OCI-LY3 (cell line): Measurements from ENCODE around the gene SPINT4.

Experiments used
- H2AFZ ChIP-seq: fragments of 200-600, 300-600 bp; shearing (Covaris generic); 2 replicates; pipeline ENCODE4 v1.6.0; 2014; ENCODE audit warnings: antibody characterized with exemption, low read depth, low read length
- H3K27ac ChIP-seq: fragments of 200-600, 300-600 bp; sonication (generic); 2 replicates; pipeline ENCODE4 v1.5.1; 2014; ENCODE audit warnings: mild to moderate bottlenecking, low read length, moderate library complexity, mixed read lengths
- H3K27me3 ChIP-seq: fragments of 200-600, 300-600 bp; sonication (generic); 2 replicates; pipeline ENCODE4 v1.6.1; 2014; ENCODE audit warnings: low read depth, low read length, mixed read lengths
- H3K36me3 ChIP-seq: fragments of 200-600, 300-600 bp; sonication (generic); replicated peaks from 2 replicates; pipeline ENCODE3; 2014; ENCODE audit warnings: low read depth, low read length, mixed read lengths
- H3K4me1 ChIP-seq: fragments of 300-600, 200-600 bp; sonication (generic); 2 replicates; pipeline ENCODE4 v1.6.1; 2014; ENCODE audit warnings: low read length, mixed read lengths
- H3K4me2 ChIP-seq: fragments of 200-600, 300-600 bp; sonication (generic); 2 replicates; pipeline ENCODE4 v1.6.1; 2014; ENCODE audit warnings: low read length, mixed read lengths
- H3K4me3 ChIP-seq: fragments of 300-600, 200-600 bp; sonication (generic); 2 replicates; pipeline ENCODE4 v1.5.1; 2014; ENCODE audit warnings: antibody characterized with exemption, mild to moderate bottlenecking, low read length, moderate library complexity
- H3K79me2 ChIP-seq: fragments of 300-600, 200-600 bp; shearing (Covaris generic); 2 replicates; pipeline ENCODE4 v1.6.1; 2014; ENCODE audit warnings: mild to moderate bottlenecking, low read length, mixed read lengths
- H3K9ac ChIP-seq: fragments of 300-600, 200-600 bp; shearing (Covaris generic); 2 replicates; pipeline ENCODE4 v1.6.0; 2014; ENCODE audit warnings: mild to moderate bottlenecking, low read length, moderate library complexity
- H3K9me3 ChIP-seq: fragments of 200-600, 300-600 bp; shearing (Covaris generic); 2 replicates; pipeline ENCODE4 v1.6.1; 2014; ENCODE audit warnings: low read length, mixed read lengths; ENCODE audit not compliant: insufficient read depth
- H4K20me1 ChIP-seq: fragments of 200-600, 300-600 bp; sonication (generic); 2 replicates; pipeline ENCODE4 v1.6.1; 2016; ENCODE audit warnings: low read length, mixed read lengths; ENCODE audit not compliant: insufficient read depth
- CTCF ChIP-seq: fragments of 200-600, 300-600 bp; sonication (generic); IDR thresholded peaks from 2 replicates; pipeline ENCODE4 v1.5.1; 2014; ENCODE audit warnings: antibody characterized with exemption, low read length, low read depth
- EZH2phosphoT487 ChIP-seq: fragments of 200-600 bp; shearing (Covaris generic); IDR thresholded peaks from 2 replicates; pipeline ENCODE4 v1.6.1; 2018; ENCODE audit warnings: antibody characterized with exemption, mixed run types, low read depth

The SPINT4 gene

GRCh38 chr20:45735988-45736387 is 13.8 kb downstream of the SPINT4 start:
- TF ChIP-seq CTCF = no peak
- no peaks in the 10 kb centered on the region for H4K20me1 ChIP-seq

GRCh38 chr20:45742596-45742995 is 20.4 kb downstream of the SPINT4 start:
- Histone ChIP-seq H3K9me3 (no peaks in the 10 kb centered on the region), H3K36me3 (no peaks in the 10 kb centered on the region), H3K4me2 (no peak overlapping the region), H4K20me1 (no peaks in the 10 kb centered on the region), H3K27ac (no peak overlapping the region), H3K27me3 (peaks cover 19% of the 10 kb centered on the region), H3K4me1 (no peaks in the 10 kb centered on the region), H3K79me2 (no peaks in the 10 kb centered on the region), H3K4me3 (no peak overlapping the region), H2AFZ (no peak overlapping the region), H3K9ac (no peak overlapping the region)
- TF ChIP-seq EZH2phosphoT487 = no peak

More at GRCh38 chr20:45735988-45736387, 13.8 kb downstream of the SPINT4 start:
- no peaks in the 10 kb centered on the region for H3K79me2 ChIP-seq
- peaks cover 10% of the 10 kb centered on the region; the same call in 1 of the 2 replicates for H3K27me3 ChIP-seq
- no peak overlapping the region for H3K4me2 ChIP-seq
- H3K36me3 ChIP-seq = no peaks in the 10 kb centered on the region
- H3K27ac ChIP-seq = no peak overlapping the region
- no peak overlapping the region for H3K9ac ChIP-seq
- no peak overlapping the region for H2AFZ ChIP-seq
- peaks cover 16% of the 10 kb centered on the region for H3K9me3 ChIP-seq
- H3K4me3 ChIP-seq = no peak overlapping the region
- no peaks in the 10 kb centered on the region for H3K4me1 ChIP-seq

- Histone ChIP-seq H3K4me1 (no peaks in the 10 kb centered on the region), H4K20me1 (no peaks in the 10 kb centered on the region), H3K9ac (no peak overlapping the region), H3K4me2 (no peak overlapping the region), H3K9me3 (no peaks in the 10 kb centered on the region), H3K36me3 (no peaks in the 10 kb centered on the region), H3K27me3 (peaks cover 35% of the 10 kb centered on the region), H3K27ac (no peak overlapping the region), H3K4me3 (no peak overlapping the region), H2AFZ (no peak overlapping the region), H3K79me2 (no peaks in the 10 kb centered on the region)
- no peak for TF ChIP-seq CTCF
- no peak for TF ChIP-seq EZH2phosphoT487
Observed at GRCh38 chr20:45745015-45745414, 22.9 kb downstream of the SPINT4 start.

GRCh38 chr20:45751721-45752120 is 29.6 kb downstream of the SPINT4 start:
- TF ChIP-seq CTCF (no peak), EZH2phosphoT487 (no peak)
- Histone ChIP-seq H2AFZ (no peak overlapping the region), H3K27ac (no peak overlapping the region), H3K79me2 (no peaks in the 10 kb centered on the region), H3K4me1 (no peaks in the 10 kb centered on the region), H3K9ac (no peak overlapping the region), H4K20me1 (no peaks in the 10 kb centered on the region), H3K4me2 (no peak overlapping the region), H3K36me3 (no peaks in the 10 kb centered on the region), H3K9me3 (no peaks in the 10 kb centered on the region), H3K4me3 (no peak overlapping the region), H3K27me3 (peaks cover 50% of the 10 kb centered on the region)

GRCh38 chr20:45752746-45753145 is 30.6 kb downstream of the SPINT4 start:
- H3K79me2 ChIP-seq = no peaks in the 10 kb centered on the region
- H3K4me1 ChIP-seq = no peaks in the 10 kb centered on the region
- no peaks in the 10 kb centered on the region for H3K9me3 ChIP-seq
- no peak overlapping the region for H3K27ac ChIP-seq
- no peak overlapping the region for H3K4me3 ChIP-seq
- no peaks in the 10 kb centered on the region for H3K36me3 ChIP-seq
- no peak overlapping the region for H3K9ac ChIP-seq
- H2AFZ ChIP-seq = no peak overlapping the region
- H3K4me2 ChIP-seq = no peak overlapping the region
- H4K20me1 ChIP-seq = no peaks in the 10 kb centered on the region
- H3K27me3 ChIP-seq = peaks cover 42% of the 10 kb centered on the region
- TF ChIP-seq CTCF (no peak), EZH2phosphoT487 (no peak)
